GM18507 (cell line): ENCODE data around the gene ZBTB48.
"Not testable (repeated sequence)": the region's sequence is repeated elsewhere in the genome, so short reads cannot be mapped to it uniquely, and the experiment has no call there.

ENCODE experiments used
- DNase-seq: peaks from one replicate; pipeline ENCODE4 v3.0.0; 2011; ENCODE audit warnings: low read depth; ENCODE audit not compliant: insufficient read length; ENCODE audit errors: extremely low spot score
- FAIRE-seq: peaks from 2 replicates; lab custom pipeline; 2011; peaks lifted over from hg19 to GRCh38; lab: Jason Lieb, UNC

ZBTB48 gene

GRCh38 chr1:6628971-6629479 lies 49.2 kb downstream of the ZBTB48 start:
- FAIRE-seq (no peak), DNase-seq (no peak)

GRCh38 chr1:6630027-6630426 lies 50.2 kb downstream of the ZBTB48 start:
- FAIRE-seq (no peak), DNase-seq (no peak)

GRCh38 chr1:6631058-6631457 lies 51.3 kb downstream of the ZBTB48 start:
- no peak for DNase-seq
- FAIRE-seq = no peak

GRCh38 chr1:6632588-6633514 lies 53.1 kb downstream of the ZBTB48 start:
- FAIRE-seq (no peak), DNase-seq (no peak)

GRCh38 chr1:6634371-6635052 lies 54.7 kb downstream of the ZBTB48 start:
- FAIRE-seq = no peak
- no peak for DNase-seq

- no peak for DNase-seq
- no peak for FAIRE-seq
Measured at GRCh38 chr1:6635161-6635909, 55.5 kb downstream of the ZBTB48 start.

- FAIRE-seq (no peak), DNase-seq (no peak)
Measured at GRCh38 chr1:6635910-6636760, 56.3 kb downstream of the ZBTB48 start.

GRCh38 chr1:6636778-6637177 lies 57.0 kb downstream of the ZBTB48 start:
- FAIRE-seq, DNase-seq: not testable (repeated sequence)

GRCh38 chr1:6637770-6638169 lies 58.0 kb downstream of the ZBTB48 start:
- FAIRE-seq = no peak
- no peak for DNase-seq

GRCh38 chr1:6638226-6638625 lies 58.4 kb downstream of the ZBTB48 start:
- DNase-seq (no peak), FAIRE-seq (no peak)
